CD14-positive monocyte (primary cell): ENCODE results near the gene VASH2. TPM values are rescaled to one million over a fixed set of nuclear protein-coding genes. Genes with fewer than 3 reads are reported as not detected.
"Not testable (repeated sequence)": the region's sequence is repeated elsewhere in the genome, so short reads cannot be mapped to it uniquely, and the experiment has no call there.

Source experiments
- DNase-seq, 3 donors: peaks; one replicate each; pipeline ENCODE4 v3.0.0-alpha.2; 2011 to 2022
- H2AFZ ChIP-seq: 2 replicates; pipeline ENCODE4 v1.6.0; 2012; ENCODE audit warnings: mild to moderate bottlenecking, low read depth, low read length, inconsistent platforms; ENCODE audit not compliant: insufficient read depth, poor library complexity, severe bottlenecking
- H3K27ac ChIP-seq, 2 donors: 1 replicate in 1 of 2; 2 replicates in 1 of 2; pipeline ENCODE4 v1.5.1; 2012 to 2013; ENCODE audit warnings: low read length in 2 of 2, control low read depth in 1 of 2, inconsistent platforms in 1 of 2, low read depth in 1 of 2, mild to moderate bottlenecking in 1 of 2
- H3K27me3 ChIP-seq, 2 donors: one replicate each; pipeline versions ENCODE4 v1.6.0 to v1.6.1; 2011 to 2013; ENCODE audit warnings: low read length in 2 of 2; ENCODE audit not compliant: control insufficient read depth in 2 of 2, insufficient read depth in 2 of 2
- H3K36me3 ChIP-seq, 2 donors: replicated peaks in 1 of 2; 1 replicate in 1 of 2; 2 replicates in 1 of 2; pipeline versions ENCODE4 v1.5.1 to v1.6.1; 2012 to 2013; ENCODE audit warnings: low read length in 2 of 2, control low read depth in 1 of 2, inconsistent platforms in 1 of 2, mild to moderate bottlenecking in 1 of 2; ENCODE audit not compliant: insufficient read depth in 2 of 2, control insufficient read depth in 1 of 2
- H3K4me1 ChIP-seq, 2 donors: 1 replicate in 1 of 2; 2 replicates in 1 of 2; pipeline versions ENCODE4 v1.5.1 to v1.6.1; 2012 to 2013; ENCODE audit warnings: low read length in 2 of 2, control low read depth in 1 of 2, inconsistent platforms in 1 of 2, mild to moderate bottlenecking in 1 of 2, moderate library complexity in 1 of 2; ENCODE audit not compliant: insufficient read depth in 2 of 2, control insufficient read depth in 1 of 2
- H3K4me2 ChIP-seq: replicated peaks from 2 replicates; pipeline ENCODE3; 2012; ENCODE audit warnings: low read length, moderate library complexity, mild to moderate bottlenecking; ENCODE audit not compliant: poor library complexity, severe bottlenecking; ENCODE audit errors: extremely low read depth
- H3K4me3 ChIP-seq, 3 experiments: fragments of 200-600 bp in 1 of 3; sonication (generic) in 1 of 3; replicated peaks in 1 of 3; 1 replicate in 2 of 3; 2 replicates in 1 of 3; pipeline ENCODE4 v1.5.1; 2011 to 2013; ENCODE audit warnings: low read length in 3 of 3, mild to moderate bottlenecking in 3 of 3, control low read depth in 2 of 3, low read depth in 2 of 3, inconsistent platforms in 1 of 3, moderate library complexity in 1 of 3
- H3K79me2 ChIP-seq: 2 replicates; pipeline ENCODE4 v1.6.0; 2012; ENCODE audit warnings: mild to moderate bottlenecking, control low read depth, inconsistent platforms, low read length, moderate library complexity; ENCODE audit not compliant: insufficient read depth
- H3K9ac ChIP-seq: 2 replicates; pipeline ENCODE4 v1.6.0; 2017; ENCODE audit warnings: low read length, mild to moderate bottlenecking; ENCODE audit not compliant: insufficient read depth, poor library complexity, severe bottlenecking
- H3K9me3 ChIP-seq, 2 donors: replicated peaks in 1 of 2; 1 replicate in 1 of 2; 2 replicates in 1 of 2; pipeline versions ENCODE4 v1.5.1 to v1.6.1; 2012 to 2013; ENCODE audit warnings: low read length in 2 of 2, control low read depth in 1 of 2; ENCODE audit not compliant: control insufficient read depth in 1 of 2, insufficient read depth in 1 of 2
- H4K20me1 ChIP-seq: 2 replicates; pipeline ENCODE4 v1.6.0; 2012; ENCODE audit warnings: mild to moderate bottlenecking, low read length, control low read depth, moderate library complexity; ENCODE audit not compliant: insufficient read depth
- H3K27ac Mint-ChIP-seq, 7 donors: one replicate each; pipeline ENCODE4 v1.8.0; 2020; ENCODE audit warnings: mild to moderate bottlenecking in 7 of 7, mixed read lengths in 7 of 7, moderate library complexity in 6 of 7, inconsistent platforms in 2 of 7
- H3K27me3 Mint-ChIP-seq, 3 donors: one replicate each; pipeline ENCODE4 v1.8.0; 2021 to 2022; ENCODE audit warnings: low read depth in 3 of 3, mild to moderate bottlenecking in 3 of 3, mixed read lengths in 3 of 3, moderate library complexity in 3 of 3, inconsistent platforms in 1 of 3
- H3K36me3 Mint-ChIP-seq, 2 donors: one replicate each; pipeline ENCODE4 v1.8.0; 2020; ENCODE audit warnings: mixed read lengths in 2 of 2, inconsistent platforms in 1 of 2, mild to moderate bottlenecking in 1 of 2
- H3K4me1 Mint-ChIP-seq: one replicate; pipeline ENCODE4 v1.8.0; 2020; ENCODE audit warnings: mild to moderate bottlenecking, mixed read lengths
- H3K4me3 Mint-ChIP-seq, 2 donors: one replicate each; pipeline ENCODE4 v1.8.0; 2020; ENCODE audit warnings: mild to moderate bottlenecking in 2 of 2, mixed read lengths in 2 of 2, moderate library complexity in 1 of 2
- H3K9me3 Mint-ChIP-seq, 7 donors: one replicate each; pipeline ENCODE4 v1.8.0; 2020 to 2022; ENCODE audit warnings: mixed read lengths in 7 of 7, mild to moderate bottlenecking in 6 of 7, moderate library complexity in 6 of 7, inconsistent platforms in 2 of 7
- WGBS: methylation state at CpG from one replicate; pipeline ENCODE4 v1.1.5; 2013; ENCODE audit warnings: missing lambda C conversion rate; ENCODE audit not compliant: insufficient coverage; 5-methylcytosine and 5-hydroxymethylcytosine counted together
- intact Hi-C, 2 donors: fragments of 100-400 bp; cut with micrococcal nuclease; formaldehyde crosslinking; loops; one replicate each; pipeline versions ENCODE4 v1.15.0 to v1.15.1; 2023
- polyA plus RNA-seq, 3 donors: library from polyadenylated mRNA; depleted of rRNA in 1 of 3; unstranded in 2 of 3; stranded (reverse) in 1 of 3; fragments of 300-500 nt in 2 of 3; fragments of >200 nt in 1 of 3; fragmentation: Illumina TruSeq in 2 of 3; gene quantifications; 1 replicate in 2 of 3; 2 replicates in 1 of 3; pipeline ENCODE4 v1.2.3, GENCODE V29; 2012 to 2021
- TF ChIP-seq, protein P1 (sequence below): fragments of 200-600 bp; IDR thresholded peaks from one replicate; pipeline ENCODE4 v1.8.0; 2022; ENCODE audit warnings: antibody characterized with exemption, mild to moderate bottlenecking

Gene VASH2
- polyA plus RNA-seq, 3 donors, result 0.07 TPM; not detected in 2

DNA sequence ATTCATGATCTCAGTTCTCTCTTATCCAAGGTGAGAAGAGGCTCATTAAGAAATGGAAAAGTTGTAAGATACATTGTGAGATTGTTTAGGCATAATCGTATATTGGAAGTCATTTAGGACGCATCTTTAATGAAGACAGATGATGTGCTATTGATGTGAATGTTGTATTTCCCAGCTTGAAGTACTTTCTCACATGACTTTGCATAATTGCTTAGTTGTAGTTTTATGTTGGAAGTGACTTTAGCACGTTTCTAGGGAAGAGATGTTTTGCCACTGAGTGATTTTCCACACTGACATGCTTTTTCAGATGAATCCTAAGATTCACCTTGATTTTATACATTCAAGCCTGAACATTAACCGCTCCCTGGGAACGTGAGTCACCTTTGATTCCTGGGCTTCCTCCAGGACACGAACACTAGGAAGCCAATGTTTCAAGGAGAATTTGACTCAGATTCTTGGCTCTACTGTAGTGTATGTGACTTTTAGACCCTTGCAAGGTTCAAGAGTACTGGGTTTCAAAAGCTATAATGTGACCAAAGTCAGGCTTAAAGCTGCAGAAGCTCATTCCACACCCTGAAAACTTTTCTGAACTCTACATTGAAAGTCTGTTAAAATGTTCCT is 37.5 kb downstream of the VASH2 start:
- Histone ChIP-seq H3K36me3 (peaks cover 25 to 40% of the 10 kb centered on the region in 2 donors), H3K9me3 (no peaks in the 10 kb centered on the region), H3K4me3 (no peak overlapping the region), H3K79me2 (no peaks in the 10 kb centered on the region), H4K20me1 (no peaks in the 10 kb centered on the region), H3K27ac (no peak overlapping the region), H3K27me3 (no peaks in the 10 kb centered on the region), H3K4me1 (no peaks in the 10 kb centered on the region), H3K4me2 (no peak overlapping the region), H3K9ac (no peak overlapping the region), H2AFZ (no peak overlapping the region)
- intact Hi-C loops, result no loop called here
- no peak for DNase-seq
- Mint-ChIP-seq H3K9me3 (no peaks in the 10 kb centered on the region), H3K27me3 (no peaks in the 10 kb centered on the region), H3K4me3 (no peak overlapping the region), H3K36me3 (peaks cover 23 to 29% of the 10 kb centered on the region in 2 donors), H3K27ac (no peak overlapping the region), H3K4me1 (no peaks in the 10 kb centered on the region)
- WGBS, result 94% methylated on average over 4 of the region's 6 CpGs
- TF ChIP-seq, protein P1, sequence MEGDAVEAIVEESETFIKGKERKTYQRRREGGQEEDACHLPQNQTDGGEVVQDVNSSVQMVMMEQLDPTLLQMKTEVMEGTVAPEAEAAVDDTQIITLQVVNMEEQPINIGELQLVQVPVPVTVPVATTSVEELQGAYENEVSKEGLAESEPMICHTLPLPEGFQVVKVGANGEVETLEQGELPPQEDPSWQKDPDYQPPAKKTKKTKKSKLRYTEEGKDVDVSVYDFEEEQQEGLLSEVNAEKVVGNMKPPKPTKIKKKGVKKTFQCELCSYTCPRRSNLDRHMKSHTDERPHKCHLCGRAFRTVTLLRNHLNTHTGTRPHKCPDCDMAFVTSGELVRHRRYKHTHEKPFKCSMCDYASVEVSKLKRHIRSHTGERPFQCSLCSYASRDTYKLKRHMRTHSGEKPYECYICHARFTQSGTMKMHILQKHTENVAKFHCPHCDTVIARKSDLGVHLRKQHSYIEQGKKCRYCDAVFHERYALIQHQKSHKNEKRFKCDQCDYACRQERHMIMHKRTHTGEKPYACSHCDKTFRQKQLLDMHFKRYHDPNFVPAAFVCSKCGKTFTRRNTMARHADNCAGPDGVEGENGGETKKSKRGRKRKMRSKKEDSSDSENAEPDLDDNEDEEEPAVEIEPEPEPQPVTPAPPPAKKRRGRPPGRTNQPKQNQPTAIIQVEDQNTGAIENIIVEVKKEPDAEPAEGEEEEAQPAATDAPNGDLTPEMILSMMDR, result no peak

DNA sequence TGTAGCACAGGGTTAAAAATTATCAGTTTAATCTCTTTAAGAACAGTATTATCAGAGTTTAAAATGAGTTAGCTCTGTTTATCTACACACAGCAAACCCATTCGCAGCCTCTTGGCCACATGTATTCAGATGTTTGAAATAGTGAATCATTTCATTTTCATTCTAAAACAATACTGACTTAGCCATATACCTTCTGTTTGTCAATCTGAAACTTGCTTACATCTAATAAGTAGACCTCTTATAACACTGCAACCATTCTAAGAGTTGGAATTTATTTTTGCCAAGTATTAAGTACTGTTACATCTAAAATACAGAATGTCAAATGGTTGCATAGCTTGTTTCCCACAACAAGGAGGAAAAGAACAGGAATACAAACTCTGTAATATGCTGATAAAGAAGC is 39.9 kb downstream of the VASH2 start:
- no peak overlapping the region for H3K4me3 Mint-ChIP-seq
- TF ChIP-seq, protein P1, result no peak

DNA sequence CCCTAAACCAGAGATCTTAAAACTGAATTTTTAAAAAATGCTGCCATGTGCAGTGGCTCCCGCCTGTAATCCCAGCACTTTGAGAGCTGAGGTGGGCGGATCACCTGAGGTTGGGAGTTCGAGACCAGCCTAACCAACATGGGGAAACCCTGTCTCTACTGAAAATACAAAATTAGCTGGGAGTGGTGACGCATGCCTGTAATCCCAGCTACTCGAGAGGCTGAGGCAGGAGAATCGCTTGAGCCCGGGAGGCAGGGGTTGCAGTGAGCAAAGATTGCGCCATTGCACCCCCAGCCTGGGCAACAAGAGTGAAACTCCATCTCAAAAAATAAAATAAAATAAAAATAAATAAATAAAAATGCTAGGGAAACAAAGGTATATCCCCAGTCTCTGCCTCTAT is 43.6 kb downstream of the VASH2 start:
- not testable (repeated sequence) for H3K4me1 Mint-ChIP-seq, H3K27me3 Mint-ChIP-seq, H3K27me3 ChIP-seq, H3K4me3 ChIP-seq, H3K27ac Mint-ChIP-seq, H3K9ac ChIP-seq, H3K4me3 Mint-ChIP-seq, H3K79me2 ChIP-seq, H3K27ac ChIP-seq, H3K9me3 ChIP-seq, H3K9me3 Mint-ChIP-seq, H4K20me1 ChIP-seq, H2AFZ ChIP-seq, H3K4me1 ChIP-seq, H3K4me2 ChIP-seq, DNase-seq
- 93% methylated on average over 3 of the region's 8 CpGs for WGBS
- intact Hi-C loops, result loop anchor here (10.0 kb wide), 1 partner anchor 539 kb away; no protein-coding TSS in a partner anchor
- H3K36me3 ChIP-seq, result peaks cover 72 to 85% of the 10 kb centered on the region in 2 donors
- H3K36me3 Mint-ChIP-seq, result peaks cover 53 to 76% of the 10 kb centered on the region in 2 donors

More for the DNA sequence above, 39.9 kb downstream of the VASH2 start:
- Histone ChIP-seq H3K4me1 (no peaks in the 10 kb centered on the region), H3K4me3 (no peak overlapping the region), H3K27ac (no peak overlapping the region), H3K36me3 (peaks cover 45 to 65% of the 10 kb centered on the region in 2 donors), H3K9ac (no peak overlapping the region), H3K9me3 (no peaks in the 10 kb centered on the region), H4K20me1 (no peaks in the 10 kb centered on the region), H3K4me2 (no peak overlapping the region), H3K79me2 (no peaks in the 10 kb centered on the region), H3K27me3 (no peaks in the 10 kb centered on the region), H2AFZ (no peak overlapping the region)
- Mint-ChIP-seq H3K9me3 (no peaks in the 10 kb centered on the region), H3K27me3 (no peaks in the 10 kb centered on the region), H3K27ac (no peak overlapping the region), H3K4me1 (no peaks in the 10 kb centered on the region), H3K36me3 (peaks cover 37 to 47% of the 10 kb centered on the region in 2 donors)
- WGBS, result no CpG with 5 or more reads among the region's 1 CpG
- intact Hi-C loops, result loop anchor here (10.0 kb wide), 1 partner anchor 535 kb away; no protein-coding TSS in a partner anchor
- no peak for DNase-seq
